ENCODE results near the gene HSF2BP.
A peak's percentile ranks its signal among the peaks of the same experiment; 100 is the strongest.
"Not testable (repeated sequence)": the region's sequence is repeated elsewhere in the genome, so short reads cannot be mapped to it uniquely, and the experiment has no call there.

The HSF2BP gene

GRCh38 chr21:43599728-43600127 lies 59.6 kb downstream of the HSF2BP start:
- Histone ChIP-seq H3K27me3 (no peaks in the 10 kb centered on the region), H3K36me3 (no peaks in the 10 kb centered on the region), H3K4me3 (ENCODE audit: low read depth, low read length) (no peak overlapping the region), H3K4me1 (peaks cover 13% of the 10 kb centered on the region), H3K9me3 (no peaks in the 10 kb centered on the region; the same call in 1 of the 2 replicates)
- DNase-seq: no peak
- TF ChIP-seq, protein P1, sequence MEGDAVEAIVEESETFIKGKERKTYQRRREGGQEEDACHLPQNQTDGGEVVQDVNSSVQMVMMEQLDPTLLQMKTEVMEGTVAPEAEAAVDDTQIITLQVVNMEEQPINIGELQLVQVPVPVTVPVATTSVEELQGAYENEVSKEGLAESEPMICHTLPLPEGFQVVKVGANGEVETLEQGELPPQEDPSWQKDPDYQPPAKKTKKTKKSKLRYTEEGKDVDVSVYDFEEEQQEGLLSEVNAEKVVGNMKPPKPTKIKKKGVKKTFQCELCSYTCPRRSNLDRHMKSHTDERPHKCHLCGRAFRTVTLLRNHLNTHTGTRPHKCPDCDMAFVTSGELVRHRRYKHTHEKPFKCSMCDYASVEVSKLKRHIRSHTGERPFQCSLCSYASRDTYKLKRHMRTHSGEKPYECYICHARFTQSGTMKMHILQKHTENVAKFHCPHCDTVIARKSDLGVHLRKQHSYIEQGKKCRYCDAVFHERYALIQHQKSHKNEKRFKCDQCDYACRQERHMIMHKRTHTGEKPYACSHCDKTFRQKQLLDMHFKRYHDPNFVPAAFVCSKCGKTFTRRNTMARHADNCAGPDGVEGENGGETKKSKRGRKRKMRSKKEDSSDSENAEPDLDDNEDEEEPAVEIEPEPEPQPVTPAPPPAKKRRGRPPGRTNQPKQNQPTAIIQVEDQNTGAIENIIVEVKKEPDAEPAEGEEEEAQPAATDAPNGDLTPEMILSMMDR (IDR thresholded peaks at IDR 0.05; ENCODE audit: low read depth, low read length): no peak

GRCh38 chr21:43598416-43599120 lies 60.7 kb downstream of the HSF2BP start:
- H3K4me1 ChIP-seq: peaks cover 11% of the 10 kb centered on the region
- H3K9me3 ChIP-seq: no peaks in the 10 kb centered on the region; the same call in 1 of the 2 replicates
- no peak overlapping the region for H3K4me3 ChIP-seq (ENCODE audit: low read depth, low read length)
- DNase-seq: no peak
- TF ChIP-seq, protein P1 (IDR thresholded peaks at IDR 0.05; ENCODE audit: low read depth, low read length): no peak
- no peaks in the 10 kb centered on the region for H3K27me3 ChIP-seq
- H3K36me3 ChIP-seq: no peaks in the 10 kb centered on the region

DNA sequence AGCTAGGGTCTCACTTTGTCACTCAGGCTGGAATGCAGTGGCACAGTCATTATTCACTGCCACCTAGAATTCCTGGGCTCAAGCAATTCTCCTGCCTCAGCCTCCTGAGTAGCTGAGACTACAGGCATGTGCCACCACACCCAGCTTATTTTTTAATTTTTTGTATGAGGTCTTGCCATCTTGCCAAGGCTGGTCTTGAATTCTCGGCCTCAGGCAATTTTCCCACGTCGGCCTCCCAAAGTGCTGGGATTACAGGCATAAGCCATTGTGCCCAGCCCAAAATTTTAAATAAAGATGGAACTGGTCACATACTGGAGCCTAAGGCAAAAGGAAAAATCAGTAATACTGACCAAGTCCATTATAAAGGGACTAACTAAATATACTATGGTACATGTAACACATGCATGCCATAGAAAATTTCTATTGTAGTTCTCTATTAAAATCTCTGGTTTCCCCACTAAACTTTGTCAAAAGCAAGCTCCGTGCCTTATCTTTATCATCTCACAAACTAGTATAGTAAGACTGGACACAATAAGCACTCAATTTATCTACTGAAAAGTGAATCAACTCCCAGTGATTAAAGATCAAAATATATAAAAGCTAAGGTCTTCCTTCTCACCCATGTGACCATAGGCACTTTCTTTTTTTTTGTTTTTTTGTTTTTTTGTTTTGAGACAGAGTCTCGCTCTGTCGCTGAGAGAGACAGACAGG lies 61.6 kb downstream of the HSF2BP start:
- Histone ChIP-seq H3K4me1 (peaks cover 9% of the 10 kb centered on the region), H3K4me3 (ENCODE audit: low read depth, low read length) (no peak overlapping the region), H3K36me3 (no peaks in the 10 kb centered on the region), H3K9me3 (no peaks in the 10 kb centered on the region; the same call in 1 of the 2 replicates), H3K27me3 (no peaks in the 10 kb centered on the region)
- DNase-seq: no peak
- TF ChIP-seq, protein P1 (IDR thresholded peaks at IDR 0.05; ENCODE audit: low read depth, low read length): no peak

DNA sequence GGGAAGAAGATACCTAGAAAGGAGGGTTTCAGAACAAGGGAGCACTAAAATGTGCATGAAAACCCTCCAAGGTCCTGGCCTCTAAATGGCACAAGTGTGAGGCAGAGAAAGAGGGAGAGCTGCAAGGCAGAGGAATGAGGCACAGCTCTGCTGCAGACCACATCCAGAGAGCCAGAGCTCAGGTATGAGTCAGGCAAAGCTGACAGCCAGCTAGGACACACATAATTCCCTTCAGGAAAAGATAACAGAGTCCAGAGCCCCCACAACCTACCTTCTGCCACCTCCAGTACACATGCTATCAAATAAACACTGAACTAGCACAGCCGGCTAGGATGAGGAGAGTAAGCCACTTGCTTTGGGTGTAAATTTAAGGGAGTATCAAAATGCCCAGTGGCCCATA lies 62.2 kb downstream of the HSF2BP start:
- TF ChIP-seq, protein P1 (IDR thresholded peaks at IDR 0.05; ENCODE audit: low read depth, low read length): no peak
- H3K9me3 ChIP-seq: no peaks in the 10 kb centered on the region; the same call in 1 of the 2 replicates
- no peaks in the 10 kb centered on the region for H3K27me3 ChIP-seq
- H3K4me3 ChIP-seq (ENCODE audit: low read depth, low read length): no peak overlapping the region
- peaks cover 9% of the 10 kb centered on the region for H3K4me1 ChIP-seq
- DNase-seq: peak; percentile 54
- H3K36me3 ChIP-seq: no peaks in the 10 kb centered on the region

- no peak for DNase-seq
- TF ChIP-seq, protein P1 (IDR thresholded peaks at IDR 0.05; ENCODE audit: low read depth, low read length): no peak
- Histone ChIP-seq H3K9me3 (no peaks in the 10 kb centered on the region; the same call in 1 of the 2 replicates), H3K4me3 (ENCODE audit: low read depth, low read length) (no peak overlapping the region), H3K36me3 (no peaks in the 10 kb centered on the region), H3K27me3 (no peaks in the 10 kb centered on the region), H3K4me1 (peaks cover 9% of the 10 kb centered on the region)
Observed at GRCh38 chr21:43596616-43597015, 62.7 kb downstream of the HSF2BP start.

DNA sequence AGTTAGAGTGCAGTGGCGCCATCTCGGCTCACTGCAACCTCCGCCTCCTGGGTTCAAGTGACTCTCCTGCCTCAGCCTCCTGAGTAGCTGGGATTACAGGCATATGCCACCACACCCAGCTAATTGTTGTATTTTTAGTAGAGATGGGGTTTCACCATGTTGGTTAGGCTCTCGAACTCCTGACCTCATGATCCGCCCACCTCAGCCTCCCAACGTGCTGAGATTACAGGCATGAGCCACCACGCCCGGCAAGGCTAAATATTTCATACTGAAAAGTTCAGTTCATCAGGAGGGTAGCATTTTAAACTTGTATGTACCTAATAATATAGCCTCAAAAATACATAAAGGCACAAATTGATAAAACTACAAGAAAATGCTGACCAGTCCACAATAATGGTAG lies 63.5 kb downstream of the HSF2BP start:
- not testable (repeated sequence) for H3K4me1 ChIP-seq; H3K4me3 ChIP-seq (ENCODE audit: low read depth, low read length); DNase-seq; H3K9me3 ChIP-seq; H3K36me3 ChIP-seq; H3K27me3 ChIP-seq
